Nephron (organoid): ENCODE measurements around the gene ASB6.

Experiments used
- H3K27ac Mint-ChIP-seq, 3 experiments: 2 replicates each; pipeline ENCODE4 v1.8.0; 2020; ENCODE audit warnings: mixed read lengths in 3 of 3, mild to moderate bottlenecking in 2 of 3, moderate library complexity in 1 of 3
- H3K27me3 Mint-ChIP-seq: 2 replicates; pipeline ENCODE4 v1.8.0; 2021; ENCODE audit warnings: low read depth, mild to moderate bottlenecking, moderate library complexity, mixed read lengths
- H3K36me3 Mint-ChIP-seq: 2 replicates; pipeline ENCODE4 v1.8.0; 2020; ENCODE audit warnings: low read depth, mixed read lengths
- H3K4me1 Mint-ChIP-seq: 2 replicates; pipeline ENCODE4 v1.8.0; 2020; ENCODE audit warnings: mixed read lengths
- H3K4me3 Mint-ChIP-seq, 3 experiments: 2 replicates each; pipeline ENCODE4 v1.8.0; 2020; ENCODE audit warnings: mild to moderate bottlenecking in 3 of 3, mixed read lengths in 3 of 3, moderate library complexity in 2 of 3
- H3K9me3 Mint-ChIP-seq: 2 replicates; pipeline ENCODE4 v1.8.0; 2020; ENCODE audit warnings: mixed read lengths
- CTCF ChIP-seq, 3 experiments: fragments of 200-600 bp; sonication (generic); IDR thresholded peaks; one replicate each; pipeline ENCODE4 v1.5.0; 2021; ENCODE audit warnings: antibody characterized with exemption in 3 of 3; ENCODE audit not compliant: unreplicated experiment in 3 of 3

Gene ASB6

GRCh38 chr9:129650680-129651235 lies 8.8 kb upstream of the ASB6 start:
- no peaks in the 10 kb centered on the region for H3K9me3 Mint-ChIP-seq
- no peak overlapping the region for H3K4me3 Mint-ChIP-seq
- H3K36me3 Mint-ChIP-seq: peaks cover 4% of the 10 kb centered on the region
- peaks cover 46% of the 10 kb centered on the region for H3K27me3 Mint-ChIP-seq
- H3K4me1 Mint-ChIP-seq: peaks cover 22% of the 10 kb centered on the region
- peak overlapping the region in 2 of 3 experiments; percentile 69 to 75 for H3K27ac Mint-ChIP-seq
- TF ChIP-seq CTCF (IDR thresholded peaks at IDR 0.05; ENCODE audit: unreplicated experiment in 3 of 3): no peak

DNA sequence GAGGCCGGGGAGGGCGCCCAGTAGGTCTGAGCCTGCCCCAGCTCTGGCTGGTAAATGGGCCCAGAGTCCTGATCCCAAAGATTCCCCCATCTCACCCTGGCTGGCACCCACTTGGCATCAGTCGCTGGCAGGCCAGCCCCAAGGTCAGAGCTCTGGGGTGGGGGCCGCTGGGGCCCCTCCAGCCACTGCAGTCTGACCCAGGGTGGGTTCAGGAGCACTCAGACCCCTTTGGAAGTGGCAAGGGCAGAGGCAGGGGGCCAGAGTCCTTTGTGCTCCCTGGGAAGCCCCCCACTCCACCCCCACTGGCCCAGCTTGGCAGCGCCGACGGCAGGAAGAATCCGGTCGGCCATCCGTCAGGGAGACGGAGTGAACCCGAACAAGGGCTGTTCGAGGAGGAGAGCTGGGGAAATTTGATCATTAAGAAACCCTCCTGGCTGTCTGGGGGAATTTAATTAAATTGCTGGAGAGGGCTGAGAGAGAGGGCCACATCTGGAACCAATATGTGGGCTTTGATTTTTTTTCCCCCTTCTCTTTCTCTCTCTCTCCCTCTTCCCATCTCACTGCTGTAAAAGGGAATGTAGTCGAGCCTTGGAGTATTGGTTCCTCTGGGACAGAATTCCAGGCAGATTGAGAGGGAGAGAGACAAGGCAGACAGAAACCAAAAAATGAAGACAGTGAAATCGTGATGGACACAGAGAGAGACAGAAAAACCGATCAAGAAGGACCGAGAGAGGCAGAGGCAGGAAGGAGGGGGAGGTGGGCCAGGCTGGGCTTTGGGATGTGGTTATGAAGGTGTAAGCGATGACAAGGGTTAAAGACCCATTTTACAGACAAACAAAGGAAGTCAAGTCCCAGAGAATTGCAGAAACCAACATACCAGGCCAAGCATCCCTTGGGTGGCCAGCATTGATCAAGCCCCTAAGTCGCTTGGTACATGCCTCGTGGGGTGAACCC lies 8.1 kb upstream of the ASB6 start:
- peaks cover 19% of the 10 kb centered on the region for H3K4me1 Mint-ChIP-seq
- peaks cover 40% of the 10 kb centered on the region for H3K27me3 Mint-ChIP-seq
- H3K36me3 Mint-ChIP-seq: peaks cover 4% of the 10 kb centered on the region
- no peaks in the 10 kb centered on the region for H3K9me3 Mint-ChIP-seq
- peak overlapping the region; percentile 69 to 80 (median 75) for H3K27ac Mint-ChIP-seq
- no peak for TF ChIP-seq CTCF (IDR thresholded peaks at IDR 0.05; ENCODE audit: unreplicated experiment in 3 of 3)
- no peak overlapping the region for H3K4me3 Mint-ChIP-seq

DNA sequence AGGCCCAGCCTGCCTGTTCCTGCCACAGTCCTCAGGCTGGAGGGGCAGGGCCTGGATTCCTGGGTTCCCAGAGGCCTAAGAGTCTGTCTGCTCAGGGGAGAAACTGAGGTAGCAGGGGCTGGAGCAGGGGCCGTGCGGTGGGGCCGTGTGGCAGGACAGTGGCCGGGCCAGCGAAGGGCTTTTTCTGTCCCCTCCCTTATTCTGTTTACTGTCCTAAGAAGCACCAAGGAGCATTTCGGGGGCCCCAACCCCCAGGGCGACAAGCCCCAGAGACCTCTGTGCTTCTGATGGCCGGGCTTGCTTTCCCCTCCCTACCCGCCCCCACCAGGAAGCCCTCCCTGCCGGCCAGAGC lies 6.8 kb upstream of the ASB6 start:
- peaks cover 4% of the 10 kb centered on the region for H3K36me3 Mint-ChIP-seq
- peaks cover 8% of the 10 kb centered on the region for H3K4me1 Mint-ChIP-seq
- no peak overlapping the region for H3K27ac Mint-ChIP-seq
- H3K27me3 Mint-ChIP-seq: peaks cover 28% of the 10 kb centered on the region
- no peak for TF ChIP-seq CTCF (IDR thresholded peaks at IDR 0.05; ENCODE audit: unreplicated experiment in 3 of 3)
- no peaks in the 10 kb centered on the region for H3K9me3 Mint-ChIP-seq
- no peak overlapping the region for H3K4me3 Mint-ChIP-seq

DNA sequence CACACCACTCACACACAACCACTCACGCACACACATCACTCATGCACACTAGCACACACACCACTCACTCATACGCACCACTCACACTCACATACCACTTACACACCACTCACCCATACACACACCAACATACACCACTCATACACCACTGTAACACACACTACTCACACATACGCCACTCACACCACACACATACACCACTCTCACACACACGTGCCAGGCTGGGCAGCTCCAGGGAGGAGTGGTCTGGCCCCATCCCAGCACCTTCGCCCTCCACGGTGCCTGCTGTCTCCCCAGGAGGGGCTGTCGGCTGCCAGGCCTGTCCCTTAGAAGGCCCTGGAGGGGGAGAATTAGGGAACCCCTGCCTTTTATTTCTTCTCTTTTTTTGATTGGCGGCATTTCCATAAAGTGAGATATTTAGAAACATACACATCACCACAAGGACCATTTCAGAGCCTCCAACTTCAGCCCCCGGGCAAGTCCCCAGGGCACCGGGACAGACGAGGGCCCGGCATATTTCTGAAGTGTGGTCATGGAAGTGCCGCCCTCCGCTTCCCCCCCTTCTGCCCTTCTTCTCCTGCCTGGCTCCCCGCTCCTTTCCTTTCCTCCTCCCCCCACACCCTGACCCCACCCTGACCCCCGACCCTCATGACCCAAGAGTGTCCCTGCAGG lies 6.3 kb upstream of the ASB6 start:
- TF ChIP-seq CTCF (IDR thresholded peaks at IDR 0.05; ENCODE audit: unreplicated experiment in 3 of 3): no peak
- H3K27ac Mint-ChIP-seq: peak overlapping the region in 2 of 3 experiments; percentile 12 to 59
- peaks cover 4% of the 10 kb centered on the region for H3K36me3 Mint-ChIP-seq
- peak overlapping the region; percentile 1 to 6 (median 1) for H3K4me3 Mint-ChIP-seq
- peaks cover 24% of the 10 kb centered on the region for H3K27me3 Mint-ChIP-seq
- no peaks in the 10 kb centered on the region for H3K9me3 Mint-ChIP-seq
- H3K4me1 Mint-ChIP-seq: peaks cover 6% of the 10 kb centered on the region

- Mint-ChIP-seq H3K27ac (peak overlapping the region in 2 of 3 experiments; percentile 12 to 59), H3K27me3 (peaks cover 24% of the 10 kb centered on the region), H3K4me3 (peak overlapping the region in 2 of 3 experiments; percentile 1 to 6), H3K4me1 (peaks cover 6% of the 10 kb centered on the region), H3K9me3 (no peaks in the 10 kb centered on the region), H3K36me3 (peaks cover 4% of the 10 kb centered on the region)
- no peak for TF ChIP-seq CTCF (IDR thresholded peaks at IDR 0.05; ENCODE audit: unreplicated experiment in 3 of 3)
Observed at GRCh38 chr9:129647635-129648034, 5.7 kb upstream of the ASB6 start.
